ENCODE data around the gene PBXIP1. TPM values are rescaled to one million over a fixed set of nuclear protein-coding genes. Genes with fewer than 3 reads are reported as not detected.

The PBXIP1 gene
- total and polyA plus RNA-seq, 10 of the 15 experiments (the other 5 are each of a cell fraction or from before 2014, with no cell fraction given) = 0.63 to 25.6 (median 15.4) TPM

DNA sequence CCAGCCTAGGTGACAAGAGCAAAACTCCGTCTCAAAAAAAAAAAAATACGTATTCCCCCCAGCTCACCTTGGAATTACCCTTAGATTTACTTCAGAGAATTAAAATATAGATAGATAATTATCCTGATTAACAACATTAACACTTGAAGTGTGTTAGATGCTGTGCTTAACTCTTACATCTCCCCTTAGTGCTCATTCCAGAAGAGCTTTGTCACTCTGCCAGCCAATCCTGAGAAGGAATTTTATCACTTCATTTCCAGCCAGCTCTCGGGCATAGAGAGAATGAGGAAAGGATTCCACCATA lies 16.3 kb upstream of the PBXIP1 start:
- Histone ChIP-seq H3K9ac (ENCODE audit: control insufficient read depth, insufficient read depth, low read length) (no peak overlapping the region), H3K27ac (ENCODE audit: control insufficient read depth, insufficient read depth) (no peak overlapping the region), H3K9me3 (replicated peaks; ENCODE audit: control insufficient read depth, insufficient read depth, low read length) (no peaks in the 10 kb centered on the region), H3K4me1 (ENCODE audit: control insufficient read depth, insufficient read depth, low read length) (peaks cover 28% of the 10 kb centered on the region), H3K27me3 (replicated peaks in 1 of 2; ENCODE audit: control insufficient read depth in 2 of 2, insufficient read depth in 2 of 2, low read length in 1 of 2) (no peaks in the 10 kb centered on the region), H4K20me1 (ENCODE audit: control insufficient read depth, insufficient read depth) (no peaks in the 10 kb centered on the region), H3K79me2 (ENCODE audit: control insufficient read depth, insufficient read depth, low read length) (peaks cover 65% of the 10 kb centered on the region), H3K4me3 (no peak overlapping the region), H3K36me3 (ENCODE audit: control insufficient read depth in 2 of 2, insufficient read depth in 2 of 2, low read length in 1 of 2) (peaks cover 4 to 8% of the 10 kb centered on the region in 2 experiments; a peak in 3 of 4 replicates), H3K4me2 (ENCODE audit: control insufficient read depth, insufficient read depth) (peak overlapping the region; percentile 88), H2AFZ (ENCODE audit: control insufficient read depth, low read depth, low read length) (no peak overlapping the region)
- ChIA-PET CTCF (interaction anchor here (0.6 to 20.6 kb wide), 8 partner anchors 10 to 45 kb away, joined by 3 to 226 read pairs (median 4); partner anchors contain the start of genes LENEP, PBXIP1, PYGO2 and ZBTB7B), RAD21 (ENCODE audit: unreplicated experiment) (interaction anchor here (0.9 to 2.8 kb wide), 4 partner anchors 11 to 27 kb away, joined by 3 to 20 read pairs (median 9); partner anchors contain the start of genes FLAD1 and PYGO2), POLR2A (interaction anchor here (0.6 to 9.8 kb wide), 7 partner anchors 11 to 301 kb away, joined by 3 to 140 read pairs (median 4); partner anchors contain the start of genes CLK2, FLAD1, PBXIP1 and PMVK), SMC1A (ENCODE audit: uncharacterized antibody, unreplicated experiment) (interaction anchor here (1.4 to 3.2 kb wide), 4 partner anchors 11 to 102 kb away, joined by 3 to 21 read pairs (median 5); partner anchors contain the start of genes FLAD1, KCNN3 and PBXIP1)
- no TSS peak for BruUV-seq (replicated peaks)
- ATAC-seq = no peak
- TF ChIP-seq TCF7 (IDR thresholded peaks at IDR 0.05; ENCODE audit: borderline replicate concordance) (no peak), TCF12 (IDR thresholded peaks at IDR 0.05; ENCODE audit: low read depth, low read length) (no peak), SREBF2 (IDR thresholded peaks at IDR 0.05; ENCODE audit: low read length) (no peak), BACH1 (IDR thresholded peaks at IDR 0.05; ENCODE audit: borderline replicate concordance) (no peak), PBX3 (IDR thresholded peaks at IDR 0.05; ENCODE audit: insufficient replicate concordance, low read depth, low read length) (no peak), ESRRA (IDR thresholded peaks at IDR 0.05; ENCODE audit: low read length) (no peak)
- TF ChIP-seq, protein P1, sequence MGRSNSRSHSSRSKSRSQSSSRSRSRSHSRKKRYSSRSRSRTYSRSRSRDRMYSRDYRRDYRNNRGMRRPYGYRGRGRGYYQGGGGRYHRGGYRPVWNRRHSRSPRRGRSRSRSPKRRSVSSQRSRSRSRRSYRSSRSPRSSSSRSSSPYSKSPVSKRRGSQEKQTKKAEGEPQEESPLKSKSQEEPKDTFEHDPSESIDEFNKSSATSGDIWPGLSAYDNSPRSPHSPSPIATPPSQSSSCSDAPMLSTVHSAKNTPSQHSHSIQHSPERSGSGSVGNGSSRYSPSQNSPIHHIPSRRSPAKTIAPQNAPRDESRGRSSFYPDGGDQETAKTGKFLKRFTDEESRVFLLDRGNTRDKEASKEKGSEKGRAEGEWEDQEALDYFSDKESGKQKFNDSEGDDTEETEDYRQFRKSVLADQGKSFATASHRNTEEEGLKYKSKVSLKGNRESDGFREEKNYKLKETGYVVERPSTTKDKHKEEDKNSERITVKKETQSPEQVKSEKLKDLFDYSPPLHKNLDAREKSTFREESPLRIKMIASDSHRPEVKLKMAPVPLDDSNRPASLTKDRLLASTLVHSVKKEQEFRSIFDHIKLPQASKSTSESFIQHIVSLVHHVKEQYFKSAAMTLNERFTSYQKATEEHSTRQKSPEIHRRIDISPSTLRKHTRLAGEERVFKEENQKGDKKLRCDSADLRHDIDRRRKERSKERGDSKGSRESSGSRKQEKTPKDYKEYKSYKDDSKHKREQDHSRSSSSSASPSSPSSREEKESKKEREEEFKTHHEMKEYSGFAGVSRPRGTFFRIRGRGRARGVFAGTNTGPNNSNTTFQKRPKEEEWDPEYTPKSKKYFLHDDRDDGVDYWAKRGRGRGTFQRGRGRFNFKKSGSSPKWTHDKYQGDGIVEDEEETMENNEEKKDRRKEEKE (IDR thresholded peaks at IDR 0.05) = no peak
- FAIRE-seq = no peak
- intact Hi-C loops (cut with micrococcal nuclease; ENCODE audit: unreplicated experiment) = loop anchor here (5.0 kb wide), 1 partner anchor 90 kb away; the partner anchor contains the start of gene EFNA4
- in situ Hi-C loops (cut with MboI) = no loop called here
- WGBS (ENCODE audit: insufficient coverage, insufficient replicate concordance, low lambda C conversion rate, missing lambda C conversion rate) = 97% methylated on average over 3 of the region's 3 CpGs
- no peak for DNase-seq (ENCODE audit: low read depth, low spot score)
